Measurements from ENCODE around the gene WDHD1. TPM values are rescaled to one million over a fixed set of nuclear protein-coding genes. Genes with fewer than 3 reads are reported as not detected.
"Not testable (repeated sequence)": the region's sequence is repeated elsewhere in the genome, so short reads cannot be mapped to it uniquely, and the experiment has no call there.

Gene WDHD1
- polyA plus RNA-seq, 1 experiment, result 6.7 TPM

DNA sequence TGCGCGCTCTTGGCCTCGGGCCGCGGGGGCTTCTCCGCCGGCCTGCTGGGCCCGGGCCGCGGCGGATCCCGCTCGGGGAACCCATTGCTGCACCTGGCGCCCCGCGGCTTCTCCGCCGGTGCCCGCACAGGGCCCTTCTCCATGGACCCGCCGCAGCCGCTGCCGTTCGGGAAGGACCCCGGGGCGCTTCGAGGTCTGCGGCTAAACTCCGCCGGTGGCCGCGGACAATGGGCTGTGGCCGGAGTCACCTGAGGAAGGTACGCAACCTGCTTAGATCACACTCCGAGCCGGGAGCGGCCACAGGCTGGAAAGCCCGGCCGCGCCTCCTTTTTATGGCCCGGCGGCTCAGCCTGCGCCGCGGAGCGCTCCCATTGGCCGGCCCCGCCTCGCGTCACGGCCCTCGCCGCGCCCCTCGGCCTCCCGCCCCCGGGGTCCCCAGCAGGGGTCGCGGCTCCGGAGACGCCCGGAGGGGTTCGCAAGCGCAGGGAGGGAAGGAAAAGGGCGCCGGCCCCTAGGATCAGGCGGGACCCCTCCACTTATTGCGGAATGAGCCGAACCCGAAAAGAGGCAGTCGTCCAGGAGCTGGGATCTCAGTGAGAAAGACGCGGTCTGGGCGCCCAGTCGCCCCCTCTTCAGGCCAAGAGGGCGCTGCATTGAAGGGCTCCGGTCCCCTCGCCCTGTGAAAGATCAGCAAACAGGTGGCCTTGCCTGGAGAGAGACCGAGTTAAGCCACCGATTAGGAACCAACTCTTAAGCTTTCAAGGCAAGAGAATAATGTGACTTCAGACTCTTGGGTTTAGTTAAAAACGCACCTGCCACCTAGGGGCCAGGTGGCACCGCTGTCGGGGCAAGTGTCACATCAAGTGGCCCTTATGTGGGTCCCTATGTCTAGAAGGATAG, 124.1 kb downstream of the WDHD1 start, which contains the start of gene GCH1:
Gene GCH1, minus strand, starts transcription at position 306 of the 900 bp plus-strand sequence. Its CDS starts 163 bp downstream, at position 143.
- Histone ChIP-seq H3K27ac (ENCODE audit: low read depth, low read length) (no peak within 1 kb of the TSS), H3K9me3 (ENCODE audit: control insufficient read depth, insufficient read depth, low read length) (no peaks in the 10 kb centered on the region), H3K4me3 (ENCODE audit: low read depth, low read length) (peak within 1 kb of the TSS; percentile 77), H3K27me3 (ENCODE audit: control insufficient read depth, insufficient read depth, low read length) (peaks cover 30% of the 10 kb centered on the region)
- no peak for DNase-seq (ENCODE audit: low read depth, low spot score)
- peak; percentile 34 for TF ChIP-seq CTCF (IDR thresholded peaks at IDR 0.05; ENCODE audit: low read depth, low read length)
- ChIA-PET CTCF (interaction anchor here (0.6 to 1.6 kb wide), 5 partner anchors 15 to 475 kb away, joined by 3 to 6 read pairs (median 4); no protein-coding TSS in a partner anchor), POLR2A (interaction anchor here (0.7 kb wide), 1 partner anchor 456 kb away, joined by 3 read pairs; no protein-coding TSS in a partner anchor)

GRCh38 chr14:54902143-54902520, 124.8 kb downstream of the WDHD1 start:
- H3K9me3 ChIP-seq (ENCODE audit: control insufficient read depth, insufficient read depth, low read length), result no peaks in the 10 kb centered on the region
- CTCF ChIA-PET, result interaction anchor here (1.0 kb wide), 1 partner anchor 22 kb away, joined by 6 read pairs; no protein-coding TSS in a partner anchor
- H3K4me3 ChIP-seq (ENCODE audit: low read depth, low read length), result peak overlapping the region; percentile 77
- DNase-seq (ENCODE audit: low read depth, low spot score), result no peak
- TF ChIP-seq CTCF (IDR thresholded peaks at IDR 0.05; ENCODE audit: low read depth, low read length), result peak; percentile 16
- POLR2A ChIA-PET, result no interaction called here
- peaks cover 27% of the 10 kb centered on the region for H3K27me3 ChIP-seq (ENCODE audit: control insufficient read depth, insufficient read depth, low read length)
- no peak overlapping the region for H3K27ac ChIP-seq (ENCODE audit: low read depth, low read length)

DNA sequence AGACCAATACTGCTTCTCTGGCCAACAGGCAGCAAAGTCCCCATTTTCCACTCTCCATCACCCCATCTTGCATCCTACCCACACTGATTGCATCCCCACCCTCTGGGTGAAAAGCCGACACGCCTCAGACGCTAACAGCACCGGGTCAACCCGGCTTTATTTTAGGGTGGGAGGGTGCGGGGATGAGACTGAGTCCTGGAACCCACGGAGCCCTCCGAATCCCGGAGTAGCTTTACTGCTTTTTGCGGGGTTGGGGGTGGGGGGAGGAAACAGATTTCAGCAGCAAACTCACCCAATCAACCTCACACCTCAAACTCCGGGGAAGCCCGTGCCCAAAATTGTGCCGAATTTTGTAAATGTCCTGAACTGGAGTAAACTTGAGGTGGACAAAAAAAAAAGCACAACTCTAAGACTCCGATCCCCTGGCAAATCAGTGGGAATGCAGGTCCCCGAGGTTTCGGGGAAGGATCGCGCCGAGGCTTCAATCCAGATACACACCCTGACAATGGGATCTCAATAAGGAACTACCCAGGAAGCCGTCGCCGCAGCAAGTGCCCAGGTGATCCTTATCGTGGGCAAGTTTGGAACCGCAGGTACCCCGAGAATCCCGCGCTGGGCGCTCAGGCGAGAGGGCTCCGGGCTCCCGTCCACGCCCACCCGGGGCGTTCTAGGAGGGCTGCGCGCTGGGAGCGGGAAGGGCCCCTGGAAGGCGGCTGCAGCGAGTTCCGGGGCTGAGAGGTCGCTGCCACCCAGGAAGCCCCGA, 125.3 kb downstream of the WDHD1 start:
- Histone ChIP-seq H3K27me3 (ENCODE audit: control insufficient read depth, insufficient read depth, low read length) (peaks cover 21% of the 10 kb centered on the region), H3K9me3 (ENCODE audit: control insufficient read depth, insufficient read depth, low read length) (no peaks in the 10 kb centered on the region), H3K27ac (ENCODE audit: low read depth, low read length) (no peak overlapping the region), H3K4me3 (ENCODE audit: low read depth, low read length) (peak overlapping the region; percentile 77)
- POLR2A ChIA-PET, result no interaction called here
- CTCF ChIA-PET, result interaction anchor here (0.6 to 1.0 kb wide), 2 partner anchors 22 to 210 kb away, joined by 3 to 6 read pairs; no protein-coding TSS in a partner anchor
- no peak for TF ChIP-seq CTCF (IDR thresholded peaks at IDR 0.05; ENCODE audit: low read depth, low read length)
- no peak for DNase-seq (ENCODE audit: low read depth, low spot score)

DNA sequence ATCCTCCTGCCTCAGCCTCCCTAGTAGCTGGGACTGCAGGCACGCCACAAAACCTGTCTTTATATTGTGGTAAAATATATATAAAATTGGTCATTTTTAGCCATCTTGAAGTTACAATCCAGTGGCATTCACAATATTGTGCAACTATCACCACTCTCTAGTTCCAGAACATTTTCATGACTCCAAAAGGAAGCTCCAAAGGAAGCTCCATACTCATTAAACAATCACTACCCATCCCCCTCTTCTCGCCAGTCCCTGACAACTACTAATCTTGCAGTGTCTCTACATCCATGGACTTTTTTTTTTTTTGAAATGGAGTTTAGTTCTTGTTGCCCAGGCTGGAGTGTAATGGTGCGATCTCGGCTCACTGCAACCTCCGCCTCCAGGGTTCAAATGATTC, 127.3 kb downstream of the WDHD1 start:
- POLR2A ChIA-PET, result no interaction called here
- H3K27ac ChIP-seq (ENCODE audit: low read depth, low read length), result no peak overlapping the region
- peaks cover 8% of the 10 kb centered on the region for H3K27me3 ChIP-seq (ENCODE audit: control insufficient read depth, insufficient read depth, low read length)
- DNase-seq (ENCODE audit: low read depth, low spot score), result no peak
- TF ChIP-seq CTCF (IDR thresholded peaks at IDR 0.05; ENCODE audit: low read depth, low read length), result no peak
- no peak overlapping the region for H3K4me3 ChIP-seq (ENCODE audit: low read depth, low read length)
- no peaks in the 10 kb centered on the region for H3K9me3 ChIP-seq (ENCODE audit: control insufficient read depth, insufficient read depth, low read length)
- CTCF ChIA-PET, result interaction anchor here (1.4 kb wide), 1 partner anchor 93 kb away, joined by 3 read pairs; no protein-coding TSS in a partner anchor

DNA sequence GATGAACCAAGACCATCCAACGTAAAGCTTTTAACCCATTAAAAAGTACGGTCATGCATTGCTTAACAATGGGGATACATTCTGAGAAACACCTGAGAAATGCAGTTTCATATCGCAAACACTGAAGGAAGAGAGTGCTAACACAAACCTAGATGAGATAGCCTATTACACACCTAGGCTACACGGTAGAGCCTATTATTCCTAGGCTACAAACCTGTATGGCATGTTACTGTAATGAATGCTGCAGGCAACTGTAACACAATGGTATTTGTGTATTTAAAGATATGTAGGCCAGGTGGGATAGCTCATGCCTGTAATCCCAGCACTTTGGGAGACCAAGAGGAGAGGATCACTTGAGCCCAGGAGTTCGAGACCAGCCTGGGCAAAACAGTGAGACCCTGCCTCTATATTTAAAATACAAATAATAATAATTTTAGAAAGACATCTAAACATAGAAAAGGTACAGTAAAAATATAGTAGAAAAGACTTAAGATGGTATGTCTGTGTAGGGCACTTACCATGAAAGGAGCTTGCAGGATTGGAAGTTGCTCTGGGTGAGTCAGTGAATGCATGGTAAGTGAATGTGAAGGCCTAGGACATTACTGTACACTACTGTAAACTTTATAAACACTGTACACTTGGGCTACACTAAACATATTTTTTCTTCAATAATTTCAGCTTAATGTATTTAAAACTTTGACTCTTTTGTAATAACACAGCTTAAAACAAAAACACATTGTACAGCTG, 128.9 kb downstream of the WDHD1 start:
- not testable (repeated sequence) for H3K27ac ChIP-seq (ENCODE audit: low read depth, low read length); DNase-seq (ENCODE audit: low read depth, low spot score); H3K9me3 ChIP-seq (ENCODE audit: control insufficient read depth, insufficient read depth, low read length); H3K27me3 ChIP-seq (ENCODE audit: control insufficient read depth, insufficient read depth, low read length); H3K4me3 ChIP-seq (ENCODE audit: low read depth, low read length)
- ChIA-PET CTCF (interaction anchor here (0.6 to 0.8 kb wide), 2 partner anchors 208 to 322 kb away, joined by 3 to 4 read pairs; no protein-coding TSS in a partner anchor), POLR2A (interaction anchor here (0.6 kb wide), 1 partner anchor 11 kb away, joined by 3 read pairs; no protein-coding TSS in a partner anchor)
